ENCODE measurements around the gene A2M. TPM values are rescaled to one million over a fixed set of nuclear protein-coding genes. Genes with fewer than 3 reads are reported as not detected.
A peak's percentile ranks its signal among the peaks of the same experiment; 100 is the strongest.

A2M gene
- total and polyA plus RNA-seq, 2 of the 13 experiments (the other 11 are each of a cell fraction or from before 2014, with no cell fraction given), result 2,807 to 6,551 TPM

DNA sequence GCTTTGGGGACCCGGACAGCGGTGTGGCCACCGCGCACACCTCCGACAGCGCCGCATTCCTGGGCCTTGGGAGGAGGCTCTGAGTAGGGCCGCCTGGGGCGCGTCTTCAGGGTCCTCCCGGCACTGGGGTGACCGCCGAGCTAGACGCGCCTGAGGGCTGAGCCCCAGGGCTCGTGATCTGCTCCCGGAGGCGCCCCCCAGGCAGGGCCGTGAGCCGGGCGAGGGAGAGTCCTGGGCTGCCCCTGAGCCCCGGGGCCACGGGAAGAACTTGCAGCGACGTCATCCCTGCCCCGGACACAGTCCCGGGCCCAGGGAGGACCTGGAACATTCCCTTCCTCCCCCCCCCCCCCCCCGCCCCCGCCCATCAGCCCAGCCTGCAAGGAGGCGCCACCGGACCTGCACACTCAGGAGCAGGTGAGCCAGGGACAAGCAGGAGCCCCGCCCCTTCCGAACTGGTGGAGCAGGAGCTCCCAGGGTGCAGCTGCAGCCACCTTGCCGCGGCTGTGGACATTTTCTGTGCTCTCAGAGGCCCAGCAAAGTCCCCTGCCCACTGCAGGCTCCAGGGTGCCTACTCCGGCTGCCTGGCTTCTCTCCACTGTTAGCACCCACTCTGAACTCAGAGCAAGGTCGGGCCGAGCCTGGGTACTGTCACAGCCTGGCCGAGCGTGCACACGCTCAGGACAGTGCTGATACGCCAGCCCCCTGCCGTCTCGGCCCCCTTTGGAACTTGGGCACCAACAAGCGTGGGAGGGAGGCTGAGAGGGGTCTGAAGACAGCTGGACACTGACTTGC is 50.7 kb downstream of the A2M start (continued):
- TF ChIP-seq ZNF772 (CRISPR knock-in tag; IDR thresholded peaks at IDR 0.05), result no peak
- TF ChIP-seq, protein P1, sequence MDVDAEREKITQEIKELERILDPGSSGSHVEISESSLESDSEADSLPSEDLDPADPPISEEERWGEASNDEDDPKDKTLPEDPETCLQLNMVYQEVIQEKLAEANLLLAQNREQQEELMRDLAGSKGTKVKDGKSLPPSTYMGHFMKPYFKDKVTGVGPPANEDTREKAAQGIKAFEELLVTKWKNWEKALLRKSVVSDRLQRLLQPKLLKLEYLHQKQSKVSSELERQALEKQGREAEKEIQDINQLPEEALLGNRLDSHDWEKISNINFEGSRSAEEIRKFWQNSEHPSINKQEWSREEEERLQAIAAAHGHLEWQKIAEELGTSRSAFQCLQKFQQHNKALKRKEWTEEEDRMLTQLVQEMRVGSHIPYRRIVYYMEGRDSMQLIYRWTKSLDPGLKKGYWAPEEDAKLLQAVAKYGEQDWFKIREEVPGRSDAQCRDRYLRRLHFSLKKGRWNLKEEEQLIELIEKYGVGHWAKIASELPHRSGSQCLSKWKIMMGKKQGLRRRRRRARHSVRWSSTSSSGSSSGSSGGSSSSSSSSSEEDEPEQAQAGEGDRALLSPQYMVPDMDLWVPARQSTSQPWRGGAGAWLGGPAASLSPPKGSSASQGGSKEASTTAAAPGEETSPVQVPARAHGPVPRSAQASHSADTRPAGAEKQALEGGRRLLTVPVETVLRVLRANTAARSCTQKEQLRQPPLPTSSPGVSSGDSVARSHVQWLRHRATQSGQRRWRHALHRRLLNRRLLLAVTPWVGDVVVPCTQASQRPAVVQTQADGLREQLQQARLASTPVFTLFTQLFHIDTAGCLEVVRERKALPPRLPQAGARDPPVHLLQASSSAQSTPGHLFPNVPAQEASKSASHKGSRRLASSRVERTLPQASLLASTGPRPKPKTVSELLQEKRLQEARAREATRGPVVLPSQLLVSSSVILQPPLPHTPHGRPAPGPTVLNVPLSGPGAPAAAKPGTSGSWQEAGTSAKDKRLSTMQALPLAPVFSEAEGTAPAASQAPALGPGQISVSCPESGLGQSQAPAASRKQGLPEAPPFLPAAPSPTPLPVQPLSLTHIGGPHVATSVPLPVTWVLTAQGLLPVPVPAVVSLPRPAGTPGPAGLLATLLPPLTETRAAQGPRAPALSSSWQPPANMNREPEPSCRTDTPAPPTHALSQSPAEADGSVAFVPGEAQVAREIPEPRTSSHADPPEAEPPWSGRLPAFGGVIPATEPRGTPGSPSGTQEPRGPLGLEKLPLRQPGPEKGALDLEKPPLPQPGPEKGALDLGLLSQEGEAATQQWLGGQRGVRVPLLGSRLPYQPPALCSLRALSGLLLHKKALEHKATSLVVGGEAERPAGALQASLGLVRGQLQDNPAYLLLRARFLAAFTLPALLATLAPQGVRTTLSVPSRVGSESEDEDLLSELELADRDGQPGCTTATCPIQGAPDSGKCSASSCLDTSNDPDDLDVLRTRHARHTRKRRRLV (CRISPR knock-in tag; IDR thresholded peaks at IDR 0.05), result no peak
- TF ChIP-seq ZNF441 (CRISPR knock-in tag; IDR thresholded peaks at IDR 0.05; ENCODE audit: borderline replicate concordance), result no peak
- no peak for TF ChIP-seq NCOA1 (CRISPR knock-in tag; IDR thresholded peaks at IDR 0.05)
- TF ChIP-seq SOX13 (IDR thresholded peaks at IDR 0.05), result no peak
- TF ChIP-seq SOX13 (CRISPR knock-in tag; conservative IDR thresholded peaks at IDR 0.05 in 1 of 2, IDR thresholded peaks at IDR 0.05 in 1 of 2), result no peak
- TF ChIP-seq, protein P2, sequence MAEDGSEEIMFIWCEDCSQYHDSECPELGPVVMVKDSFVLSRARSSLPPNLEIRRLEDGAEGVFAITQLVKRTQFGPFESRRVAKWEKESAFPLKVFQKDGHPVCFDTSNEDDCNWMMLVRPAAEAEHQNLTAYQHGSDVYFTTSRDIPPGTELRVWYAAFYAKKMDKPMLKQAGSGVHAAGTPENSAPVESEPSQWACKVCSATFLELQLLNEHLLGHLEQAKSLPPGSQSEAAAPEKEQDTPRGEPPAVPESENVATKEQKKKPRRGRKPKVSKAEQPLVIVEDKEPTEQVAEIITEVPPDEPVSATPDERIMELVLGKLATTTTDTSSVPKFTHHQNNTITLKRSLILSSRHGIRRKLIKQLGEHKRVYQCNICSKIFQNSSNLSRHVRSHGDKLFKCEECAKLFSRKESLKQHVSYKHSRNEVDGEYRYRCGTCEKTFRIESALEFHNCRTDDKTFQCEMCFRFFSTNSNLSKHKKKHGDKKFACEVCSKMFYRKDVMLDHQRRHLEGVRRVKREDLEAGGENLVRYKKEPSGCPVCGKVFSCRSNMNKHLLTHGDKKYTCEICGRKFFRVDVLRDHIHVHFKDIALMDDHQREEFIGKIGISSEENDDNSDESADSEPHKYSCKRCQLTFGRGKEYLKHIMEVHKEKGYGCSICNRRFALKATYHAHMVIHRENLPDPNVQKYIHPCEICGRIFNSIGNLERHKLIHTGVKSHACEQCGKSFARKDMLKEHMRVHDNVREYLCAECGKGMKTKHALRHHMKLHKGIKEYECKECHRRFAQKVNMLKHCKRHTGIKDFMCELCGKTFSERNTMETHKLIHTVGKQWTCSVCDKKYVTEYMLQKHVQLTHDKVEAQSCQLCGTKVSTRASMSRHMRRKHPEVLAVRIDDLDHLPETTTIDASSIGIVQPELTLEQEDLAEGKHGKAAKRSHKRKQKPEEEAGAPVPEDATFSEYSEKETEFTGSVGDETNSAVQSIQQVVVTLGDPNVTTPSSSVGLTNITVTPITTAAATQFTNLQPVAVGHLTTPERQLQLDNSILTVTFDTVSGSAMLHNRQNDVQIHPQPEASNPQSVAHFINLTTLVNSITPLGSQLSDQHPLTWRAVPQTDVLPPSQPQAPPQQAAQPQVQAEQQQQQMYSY (CRISPR knock-in tag; IDR thresholded peaks at IDR 0.05), result no peak; the same call in 1 of the 2 replicates
- no peak for TF ChIP-seq TMF1 (CRISPR knock-in tag; IDR thresholded peaks at IDR 0.05; ENCODE audit: low read depth)
- TF ChIP-seq ZNF180 (CRISPR knock-in tag; IDR thresholded peaks at IDR 0.05; ENCODE audit: borderline replicate concordance, low read depth), result no peak
- peak; percentile 26; the same call in 1 of the 2 replicates for TF ChIP-seq HOXA5 (CRISPR knock-in tag; IDR thresholded peaks at IDR 0.05)
- TF ChIP-seq, protein P3, sequence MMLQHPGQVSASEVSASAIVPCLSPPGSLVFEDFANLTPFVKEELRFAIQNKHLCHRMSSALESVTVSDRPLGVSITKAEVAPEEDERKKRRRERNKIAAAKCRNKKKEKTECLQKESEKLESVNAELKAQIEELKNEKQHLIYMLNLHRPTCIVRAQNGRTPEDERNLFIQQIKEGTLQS (CRISPR knock-in tag; IDR thresholded peaks at IDR 0.05), result no peak
- TF ChIP-seq GLI4 (CRISPR knock-in tag; IDR thresholded peaks at IDR 0.05; ENCODE audit: borderline replicate concordance), result no peak
- TF ChIP-seq, protein P4, sequence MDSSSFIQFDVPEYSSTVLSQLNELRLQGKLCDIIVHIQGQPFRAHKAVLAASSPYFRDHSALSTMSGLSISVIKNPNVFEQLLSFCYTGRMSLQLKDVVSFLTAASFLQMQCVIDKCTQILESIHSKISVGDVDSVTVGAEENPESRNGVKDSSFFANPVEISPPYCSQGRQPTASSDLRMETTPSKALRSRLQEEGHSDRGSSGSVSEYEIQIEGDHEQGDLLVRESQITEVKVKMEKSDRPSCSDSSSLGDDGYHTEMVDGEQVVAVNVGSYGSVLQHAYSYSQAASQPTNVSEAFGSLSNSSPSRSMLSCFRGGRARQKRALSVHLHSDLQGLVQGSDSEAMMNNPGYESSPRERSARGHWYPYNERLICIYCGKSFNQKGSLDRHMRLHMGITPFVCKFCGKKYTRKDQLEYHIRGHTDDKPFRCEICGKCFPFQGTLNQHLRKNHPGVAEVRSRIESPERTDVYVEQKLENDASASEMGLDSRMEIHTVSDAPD (CRISPR knock-in tag; IDR thresholded peaks at IDR 0.05), result no peak
- TF ChIP-seq NR2F6 (IDR thresholded peaks at IDR 0.05), result no peak
- no peak for TF ChIP-seq NR2F6 (CRISPR knock-in tag; IDR thresholded peaks at IDR 0.05)
- TF ChIP-seq GABPA (IDR thresholded peaks at IDR 0.05; ENCODE audit: low read depth, low read length), result peak; percentile 83
- TF ChIP-seq GABPA (CRISPR knock-in tag; IDR thresholded peaks at IDR 0.05; ENCODE audit: low read depth), result peak; percentile 87
- no peak for TF ChIP-seq POGZ (CRISPR knock-in tag; IDR thresholded peaks at IDR 0.05)
- TF ChIP-seq HMG20B (CRISPR knock-in tag; conservative IDR thresholded peaks at IDR 0.05), result no peak
- no peak for TF ChIP-seq CENPX (CRISPR knock-in tag; IDR thresholded peaks at IDR 0.05)

Measured in HepG2 (cell line).